ENCODE measurements around the gene SNRK.

Gene SNRK

DNA sequence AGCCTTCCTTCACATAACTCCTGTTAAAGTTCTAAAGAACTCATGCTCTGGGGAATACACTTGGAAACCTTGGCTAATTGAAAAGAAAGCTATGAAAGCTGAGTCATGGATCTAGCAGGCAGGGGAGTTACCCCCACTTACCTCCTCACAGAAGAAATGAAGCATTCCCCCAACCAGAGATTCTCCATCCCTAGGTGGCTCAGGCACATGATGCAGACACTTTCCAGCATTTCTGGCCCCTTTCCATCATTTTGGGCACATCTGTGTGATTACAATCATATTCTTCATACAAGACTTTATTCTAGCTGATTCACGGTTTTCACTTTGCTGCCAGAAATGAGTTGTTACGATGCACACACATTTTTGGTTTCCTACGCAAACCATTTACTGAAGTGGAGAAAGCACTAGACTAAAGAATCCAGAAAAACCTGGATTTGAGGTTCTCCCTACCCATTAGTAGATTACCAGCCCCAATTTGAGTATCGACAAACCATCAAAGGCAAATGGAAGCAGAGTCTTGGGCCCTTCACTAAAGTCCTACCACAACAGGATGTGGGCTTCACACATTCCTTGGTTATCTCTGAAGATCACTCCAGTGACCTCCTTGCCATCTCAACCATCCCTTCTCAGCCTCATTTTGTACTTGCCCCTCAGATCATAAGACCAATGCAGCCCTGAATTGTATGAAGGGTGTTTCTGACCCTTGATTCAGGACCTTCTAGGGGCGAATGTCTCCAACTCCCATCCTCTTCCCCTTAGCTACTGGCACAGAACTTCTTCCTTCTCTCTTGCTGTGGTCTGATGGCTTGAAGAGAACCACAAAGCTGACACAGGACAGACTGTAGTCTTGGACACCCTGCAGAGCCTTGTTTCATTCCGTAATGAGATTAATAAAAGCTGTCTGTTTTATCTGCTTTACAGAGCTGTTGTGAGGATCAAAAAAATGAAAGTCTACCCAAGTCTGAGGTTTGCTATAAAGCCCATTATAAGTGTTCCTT lies 42.5 kb upstream of the SNRK start:
- no peak for DNase-seq
- Histone ChIP-seq H2AFZ (ENCODE audit: low read depth, low read length) (no peak overlapping the region), H3K27ac (ENCODE audit: low read length) (no peak overlapping the region), H4K20me1 (ENCODE audit: insufficient read depth, low read length) (no peaks in the 10 kb centered on the region), H3K79me2 (ENCODE audit: insufficient read depth, low read length) (no peaks in the 10 kb centered on the region), H3K4me1 (ENCODE audit: insufficient read depth, low read length) (no peaks in the 10 kb centered on the region), H3K4me2 (ENCODE audit: insufficient read depth, low read length) (no peak overlapping the region), H3K27me3 (ENCODE audit: insufficient read depth, low read length, poor library complexity) (peaks cover 5% of the 10 kb centered on the region), H3K36me3 (ENCODE audit: insufficient read depth, low read length) (no peaks in the 10 kb centered on the region), H3K4me3 (ENCODE audit: low read depth in 1 of 2, low read length in 2 of 2) (no peak overlapping the region), H3K9ac (ENCODE audit: low read depth, low read length) (no peak overlapping the region), H3K9me3 (ENCODE audit: insufficient read depth, low read length, severe bottlenecking) (peaks cover 7% of the 10 kb centered on the region)
- no peak for TF ChIP-seq EZH2 (IDR thresholded peaks at IDR 0.05; ENCODE audit: borderline replicate concordance, low read depth, low read length, severe bottlenecking)
- TF ChIP-seq, protein P1, sequence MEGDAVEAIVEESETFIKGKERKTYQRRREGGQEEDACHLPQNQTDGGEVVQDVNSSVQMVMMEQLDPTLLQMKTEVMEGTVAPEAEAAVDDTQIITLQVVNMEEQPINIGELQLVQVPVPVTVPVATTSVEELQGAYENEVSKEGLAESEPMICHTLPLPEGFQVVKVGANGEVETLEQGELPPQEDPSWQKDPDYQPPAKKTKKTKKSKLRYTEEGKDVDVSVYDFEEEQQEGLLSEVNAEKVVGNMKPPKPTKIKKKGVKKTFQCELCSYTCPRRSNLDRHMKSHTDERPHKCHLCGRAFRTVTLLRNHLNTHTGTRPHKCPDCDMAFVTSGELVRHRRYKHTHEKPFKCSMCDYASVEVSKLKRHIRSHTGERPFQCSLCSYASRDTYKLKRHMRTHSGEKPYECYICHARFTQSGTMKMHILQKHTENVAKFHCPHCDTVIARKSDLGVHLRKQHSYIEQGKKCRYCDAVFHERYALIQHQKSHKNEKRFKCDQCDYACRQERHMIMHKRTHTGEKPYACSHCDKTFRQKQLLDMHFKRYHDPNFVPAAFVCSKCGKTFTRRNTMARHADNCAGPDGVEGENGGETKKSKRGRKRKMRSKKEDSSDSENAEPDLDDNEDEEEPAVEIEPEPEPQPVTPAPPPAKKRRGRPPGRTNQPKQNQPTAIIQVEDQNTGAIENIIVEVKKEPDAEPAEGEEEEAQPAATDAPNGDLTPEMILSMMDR (IDR thresholded peaks at IDR 0.05; ENCODE audit: borderline replicate concordance, extremely low read depth, low read length, poor library complexity, severe bottlenecking): no peak
- ATAC-seq (ENCODE audit: insufficient read depth, low read depth): peak; percentile 40; the same call in 1 of the 3 replicates

- no peaks in the 10 kb centered on the region for H3K36me3 ChIP-seq (ENCODE audit: insufficient read depth, low read length)
- no peaks in the 10 kb centered on the region for H4K20me1 ChIP-seq (ENCODE audit: insufficient read depth, low read length)
- no peak overlapping the region for H3K27ac ChIP-seq (ENCODE audit: low read length)
- H3K27me3 ChIP-seq (ENCODE audit: insufficient read depth, low read length, poor library complexity): peaks cover 5% of the 10 kb centered on the region
- H3K4me2 ChIP-seq (ENCODE audit: insufficient read depth, low read length): no peak overlapping the region
- H3K4me1 ChIP-seq (ENCODE audit: insufficient read depth, low read length): no peaks in the 10 kb centered on the region
- H3K4me3 ChIP-seq (ENCODE audit: low read depth in 1 of 2, low read length in 2 of 2): no peak overlapping the region
- ATAC-seq (ENCODE audit: insufficient read depth, low read depth) (no peak), DNase-seq (no peak)
- H2AFZ ChIP-seq (ENCODE audit: low read depth, low read length): no peak overlapping the region
- H3K79me2 ChIP-seq (ENCODE audit: insufficient read depth, low read length): no peaks in the 10 kb centered on the region
- no peak overlapping the region for H3K9ac ChIP-seq (ENCODE audit: low read depth, low read length)
- peaks cover 7% of the 10 kb centered on the region for H3K9me3 ChIP-seq (ENCODE audit: insufficient read depth, low read length, severe bottlenecking)
- no peak for TF ChIP-seq EZH2 (IDR thresholded peaks at IDR 0.05; ENCODE audit: borderline replicate concordance, low read depth, low read length, severe bottlenecking)
- TF ChIP-seq, protein P1 (IDR thresholded peaks at IDR 0.05; ENCODE audit: borderline replicate concordance, extremely low read depth, low read length, poor library complexity, severe bottlenecking): no peak
These were observed 41.6 kb upstream of the SNRK start for GRCh38 chr3:43244694-43245093.

DNA sequence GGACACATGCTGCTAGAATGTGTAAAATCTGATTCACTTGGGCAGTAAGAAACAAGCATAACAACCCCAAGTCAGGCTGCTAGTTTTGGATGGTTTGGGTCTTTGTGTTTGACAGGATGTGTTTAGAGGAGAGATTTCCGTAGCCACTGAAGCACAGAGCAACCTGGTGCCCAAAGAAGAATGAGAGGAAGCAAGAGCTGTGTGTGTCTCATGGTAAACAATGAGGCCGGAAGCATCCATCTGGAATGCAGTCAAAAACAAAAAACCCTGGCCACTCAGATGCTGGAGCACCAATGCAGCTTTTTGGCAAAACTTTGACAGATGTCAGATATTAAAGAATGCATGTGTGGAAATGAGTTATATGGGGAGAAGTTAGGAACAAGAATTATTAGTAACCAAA lies 39.4 kb upstream of the SNRK start:
- no peak for TF ChIP-seq EZH2 (IDR thresholded peaks at IDR 0.05; ENCODE audit: borderline replicate concordance, low read depth, low read length, severe bottlenecking)
- TF ChIP-seq, protein P1 (IDR thresholded peaks at IDR 0.05; ENCODE audit: borderline replicate concordance, extremely low read depth, low read length, poor library complexity, severe bottlenecking): no peak
- no peak overlapping the region for H3K4me2 ChIP-seq (ENCODE audit: insufficient read depth, low read length)
- no peaks in the 10 kb centered on the region for H3K36me3 ChIP-seq (ENCODE audit: insufficient read depth, low read length)
- H3K9ac ChIP-seq (ENCODE audit: low read depth, low read length): no peak overlapping the region
- no peak overlapping the region for H3K27ac ChIP-seq (ENCODE audit: low read length)
- ATAC-seq (ENCODE audit: insufficient read depth, low read depth) (no peak), DNase-seq (no peak)
- H3K9me3 ChIP-seq (ENCODE audit: insufficient read depth, low read length, severe bottlenecking): peaks cover 7% of the 10 kb centered on the region
- H2AFZ ChIP-seq (ENCODE audit: low read depth, low read length): no peak overlapping the region
- no peak overlapping the region for H3K4me3 ChIP-seq (ENCODE audit: low read depth in 1 of 2, low read length in 2 of 2)
- H4K20me1 ChIP-seq (ENCODE audit: insufficient read depth, low read length): no peaks in the 10 kb centered on the region
- no peaks in the 10 kb centered on the region for H3K4me1 ChIP-seq (ENCODE audit: insufficient read depth, low read length)
- H3K79me2 ChIP-seq (ENCODE audit: insufficient read depth, low read length): no peaks in the 10 kb centered on the region
- peaks cover 9% of the 10 kb centered on the region for H3K27me3 ChIP-seq (ENCODE audit: insufficient read depth, low read length, poor library complexity)

All from DND-41 (cell line).